HEK293 (cell line): ENCODE results near the gene DSN1.

Experiments
- CTCF ChIA-PET: fragments of 350-600 bp; formaldehyde crosslinking; extraction: SDS; loops from one replicate; lab custom pipeline; 2021; ENCODE audit warnings: antibody characterized with exemption; lab: Yijun Ruan, JAX
- POLR2A ChIA-PET: fragments of 300-600 bp; formaldehyde crosslinking; extraction: SDS; loops from one replicate; lab custom pipeline; 2020; ENCODE audit warnings: antibody characterized with exemption, inconsistent platforms; lab: Yijun Ruan, JAX
- H3K27ac ChIP-seq: fragments of 200-500 bp; sonication (Bioruptor generic); 2 replicates; pipeline ENCODE4 v1.5.1; 2014; ENCODE audit warnings: low read depth, low read length, control low read depth, inconsistent platforms; ENCODE audit errors: extremely low read depth
- H3K36me3 ChIP-seq, 2 experiments: fragments of 200-500 bp in 1 of 2; sonication (Bioruptor generic) in 1 of 2; 1 replicate in 1 of 2; 2 replicates in 1 of 2; pipeline ENCODE4 v1.5.1; 2014 to 2017; ENCODE audit warnings: inconsistent platforms in 2 of 2, low read length in 2 of 2; ENCODE audit not compliant: control insufficient read depth in 2 of 2, insufficient read depth in 1 of 2
- H3K4me1 ChIP-seq: fragments of 200-500 bp; sonication (Bioruptor generic); 2 replicates; pipeline ENCODE4 v1.5.1; 2014; ENCODE audit warnings: mild to moderate bottlenecking, low read length, inconsistent platforms; ENCODE audit not compliant: control insufficient read depth, insufficient read depth
- H3K4me3 ChIP-seq: 2 replicates; pipeline ENCODE4 v1.5.1; 2011; ENCODE audit warnings: low read depth, mild to moderate bottlenecking, control low read depth, low read length, moderate library complexity
- H3K9me3 ChIP-seq: fragments of 200-500 bp; sonication (Bioruptor generic); 2 replicates; pipeline ENCODE4 v1.5.1; 2014; ENCODE audit warnings: low read depth, low read length, inconsistent platforms; ENCODE audit not compliant: control insufficient read depth, insufficient read depth
- YY1 ChIP-seq: fragments of 450-650 bp; formaldehyde crosslinking; IDR thresholded peaks from 2 replicates; pipeline ENCODE4 v1.5.1; 2018; ENCODE audit warnings: missing biosample characterization, missing genetic modification characterization
- YY2 ChIP-seq: fragments of 450-650 bp; formaldehyde crosslinking; IDR thresholded peaks from 2 replicates; pipeline ENCODE4 v1.5.1; 2016; ENCODE audit warnings: missing biosample characterization, missing genetic modification characterization
- ZBTB49 ChIP-seq: fragments of 450-650 bp; formaldehyde crosslinking; IDR thresholded peaks from 2 replicates; pipeline ENCODE4 v1.5.1; 2016; ENCODE audit warnings: missing biosample characterization, missing genetic modification characterization, low read depth
- ZNF184 ChIP-seq: fragments of 450-650 bp; IDR thresholded peaks from 2 replicates; pipeline ENCODE4 v1.5.1; 2018; ENCODE audit warnings: missing biosample characterization, mild to moderate bottlenecking, missing genetic modification characterization
- ZNF19 ChIP-seq: fragments of 450-650 bp; formaldehyde crosslinking; IDR thresholded peaks from 2 replicates; pipeline ENCODE4; 2016; ENCODE audit warnings: missing biosample characterization, missing genetic modification characterization, low read depth
- ZNF404 ChIP-seq: fragments of 450-650 bp; formaldehyde crosslinking; IDR thresholded peaks from 2 replicates; pipeline ENCODE4 v1.5.1; 2017; ENCODE audit warnings: missing biosample characterization, missing genetic modification characterization
- ZNF473 ChIP-seq: fragments of 450-650 bp; formaldehyde crosslinking; IDR thresholded peaks from 2 replicates; pipeline ENCODE4 v1.5.1; 2017; ENCODE audit warnings: missing biosample characterization, missing genetic modification characterization
- ZNF513 ChIP-seq: fragments of 450-650 bp; IDR thresholded peaks from 2 replicates; pipeline ENCODE4 v1.5.1; 2018; ENCODE audit warnings: missing biosample characterization, missing genetic modification characterization
- ZNF561 ChIP-seq: fragments of 450-650 bp; IDR thresholded peaks from 2 replicates; pipeline ENCODE4 v1.5.1; 2018; ENCODE audit warnings: missing biosample characterization, missing genetic modification characterization, borderline replicate concordance
- ZNF571 ChIP-seq: fragments of 450-650 bp; formaldehyde crosslinking; IDR thresholded peaks from 2 replicates; pipeline ENCODE4 v1.5.0; 2017; ENCODE audit warnings: missing biosample characterization, missing genetic modification characterization
- ZNF704 ChIP-seq: fragments of 450-650 bp; formaldehyde crosslinking; IDR thresholded peaks from 2 replicates; pipeline ENCODE4 v1.5.1; 2016; ENCODE audit warnings: missing biosample characterization, missing genetic modification characterization
- ZNF768 ChIP-seq: fragments of 450-650 bp; formaldehyde crosslinking; IDR thresholded peaks from 2 replicates; pipeline ENCODE4 v1.5.1; 2018; ENCODE audit warnings: missing biosample characterization, mild to moderate bottlenecking, missing genetic modification characterization
- ZNF837 ChIP-seq: fragments of 450-650 bp; formaldehyde crosslinking; IDR thresholded peaks from 2 replicates; pipeline ENCODE4 v1.5.1; 2016; ENCODE audit warnings: missing biosample characterization, missing genetic modification characterization
- TF ChIP-seq, protein P1 (sequence below): fragments of 450-650 bp; formaldehyde crosslinking; IDR thresholded peaks from 2 replicates; pipeline ENCODE4 v1.5.1; 2017; ENCODE audit warnings: missing biosample characterization, missing genetic modification characterization
- TF ChIP-seq, protein P2 (sequence below): fragments of 450-650 bp; formaldehyde crosslinking; IDR thresholded peaks from 2 replicates; pipeline ENCODE4 v1.5.1; 2016; ENCODE audit warnings: missing biosample characterization, missing genetic modification characterization

The DSN1 gene

GRCh38 chr20:36778831-36779655, 5.5 kb upstream of the DSN1 start:
- Histone ChIP-seq H3K27ac (no peak overlapping the region), H3K9me3 (no peaks in the 10 kb centered on the region), H3K4me3 (no peak overlapping the region), H3K4me1 (no peaks in the 10 kb centered on the region), H3K36me3 (peaks cover 0 to 12% of the 10 kb centered on the region in 2 experiments; a peak in 2 of 3 replicates)
- POLR2A ChIA-PET, result no interaction called here
- TF ChIP-seq YY2 (tag by site-specific recombination), result no peak
- TF ChIP-seq, all 188 proteins: peak for 0
- CTCF ChIA-PET, result interaction anchor here (0.5 to 1.3 kb wide), 3 partner anchors 9 to 108 kb away, joined by 3 to 4 read pairs (median 3); no protein-coding TSS in a partner anchor

DNA sequence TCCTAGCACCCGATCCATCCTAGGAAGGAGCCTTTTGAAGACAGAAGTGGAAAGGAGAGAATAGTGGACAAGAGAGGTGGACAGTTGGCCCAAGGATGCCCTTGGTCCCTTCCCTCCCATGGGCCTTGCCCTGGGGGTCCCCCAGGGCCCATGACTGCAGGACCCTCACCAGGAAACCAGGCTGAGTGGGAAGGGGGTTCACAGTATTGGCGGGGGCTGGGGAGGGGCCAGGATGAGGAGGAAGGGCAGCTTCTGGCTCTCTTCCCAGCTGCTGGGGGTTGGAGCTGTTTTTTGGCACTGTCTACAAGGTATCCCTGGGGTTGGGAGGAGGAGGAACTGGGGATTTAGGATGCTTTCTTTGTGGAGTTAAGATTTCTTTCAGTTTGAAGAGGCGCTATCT, 4.0 kb upstream of the DSN1 start:
- Histone ChIP-seq H3K9me3 (no peaks in the 10 kb centered on the region), H3K4me3 (no peak overlapping the region), H3K27ac (no peak overlapping the region), H3K36me3 (no peaks in the 10 kb centered on the region; a peak in 1 of 3 replicates), H3K4me1 (peaks cover 3% of the 10 kb centered on the region; the same call in 1 of the 2 replicates)
- ChIA-PET CTCF (interaction anchor here (1.6 kb wide), 1 partner anchor 15 kb away, joined by 5 read pairs; no protein-coding TSS in a partner anchor), POLR2A (interaction anchor here (0.6 kb wide), 1 partner anchor 12 kb away, joined by 3 read pairs; no protein-coding TSS in a partner anchor)
- TF ChIP-seq ZNF19 (tag by site-specific recombination) (no peak), ZNF837 (no peak), ZNF184 (tag by site-specific recombination) (no peak), YY1 (tag by site-specific recombination) (no peak), ZNF561 (tag by site-specific recombination) (no peak), ZNF704 (no peak), ZNF768 (tag by site-specific recombination) (no peak), ZNF404 (tag by site-specific recombination) (no peak)
- TF ChIP-seq, protein P1, sequence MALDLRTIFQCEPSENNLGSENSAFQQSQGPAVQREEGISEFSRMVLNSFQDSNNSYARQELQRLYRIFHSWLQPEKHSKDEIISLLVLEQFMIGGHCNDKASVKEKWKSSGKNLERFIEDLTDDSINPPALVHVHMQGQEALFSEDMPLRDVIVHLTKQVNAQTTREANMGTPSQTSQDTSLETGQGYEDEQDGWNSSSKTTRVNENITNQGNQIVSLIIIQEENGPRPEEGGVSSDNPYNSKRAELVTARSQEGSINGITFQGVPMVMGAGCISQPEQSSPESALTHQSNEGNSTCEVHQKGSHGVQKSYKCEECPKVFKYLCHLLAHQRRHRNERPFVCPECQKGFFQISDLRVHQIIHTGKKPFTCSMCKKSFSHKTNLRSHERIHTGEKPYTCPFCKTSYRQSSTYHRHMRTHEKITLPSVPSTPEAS (tag by site-specific recombination), result no peak
- TF ChIP-seq, protein P2, sequence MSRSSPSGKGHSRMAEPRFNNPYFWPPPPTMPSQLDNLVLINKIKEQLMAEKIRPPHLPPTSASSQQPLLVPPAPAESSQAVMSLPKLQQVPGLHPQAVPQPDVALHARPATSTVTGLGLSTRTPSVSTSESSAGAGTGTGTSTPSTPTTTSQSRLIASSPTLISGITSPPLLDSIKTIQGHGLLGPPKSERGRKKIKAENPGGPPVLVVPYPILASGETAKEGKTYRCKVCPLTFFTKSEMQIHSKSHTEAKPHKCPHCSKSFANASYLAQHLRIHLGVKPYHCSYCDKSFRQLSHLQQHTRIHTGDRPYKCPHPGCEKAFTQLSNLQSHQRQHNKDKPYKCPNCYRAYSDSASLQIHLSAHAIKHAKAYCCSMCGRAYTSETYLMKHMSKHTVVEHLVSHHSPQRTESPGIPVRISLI, result no peak

DNA sequence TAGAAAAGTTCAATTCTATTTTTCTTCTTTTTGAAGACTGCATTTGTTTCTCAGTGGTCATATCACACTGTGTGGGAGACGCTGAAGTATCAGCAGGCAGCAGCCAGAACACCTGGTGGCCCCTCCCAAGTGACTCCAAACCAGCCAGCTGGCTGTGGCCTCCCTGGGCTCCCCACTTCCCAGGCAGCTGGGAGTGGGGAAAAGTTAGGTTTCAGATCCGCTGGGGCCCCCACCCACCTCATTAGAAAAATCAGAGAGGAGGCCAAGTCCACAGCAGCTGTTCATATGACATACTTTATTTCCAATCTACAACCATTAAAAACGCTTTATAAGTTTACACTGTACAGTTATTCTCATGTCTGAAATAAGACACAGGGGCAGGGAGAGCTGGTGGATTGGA, 3.6 kb upstream of the DSN1 start:
- ChIA-PET CTCF (interaction anchor here (0.6 to 1.6 kb wide), 7 partner anchors 15 to 378 kb away, joined by 3 to 5 read pairs (median 4); no protein-coding TSS in a partner anchor), POLR2A (no interaction called here)
- Histone ChIP-seq H3K36me3 (no peaks in the 10 kb centered on the region), H3K4me3 (no peak overlapping the region), H3K27ac (no peak overlapping the region), H3K4me1 (peaks cover 4% of the 10 kb centered on the region; the same call in 1 of the 2 replicates), H3K9me3 (no peaks in the 10 kb centered on the region)
- TF ChIP-seq ZBTB49 (tag by site-specific recombination) (no peak), ZNF571 (tag by site-specific recombination) (no peak), ZNF473 (tag by site-specific recombination) (no peak), ZNF513 (tag by site-specific recombination) (no peak)
